Right cardiac atrium (tissue), 5 donors: Measurements from ENCODE around the gene LRRC27. TPM values are rescaled to one million over a fixed set of nuclear protein-coding genes. Genes with fewer than 3 reads are reported as not detected.
"Not testable (repeated sequence)": the region's sequence is repeated elsewhere in the genome, so short reads cannot be mapped to it uniquely, and the experiment has no call there.

Experiments used
- ATAC-seq, 2 donors: fragments of 200-7000 bp; cut with Tn5 transposase; one replicate each; pipeline versions ENCODE4 v1.8.0 to v1.9.1; 2020; ENCODE audit warnings: moderate library complexity in 2 of 2, mild to moderate bottlenecking in 1 of 2
- DNase-seq, 3 donors: peaks; one replicate each; pipeline ENCODE4 v3.0.0-alpha.2; 2020
- H3K27ac ChIP-seq: one replicate; pipeline ENCODE4 v1.5.1; 2013; ENCODE audit warnings: mild to moderate bottlenecking, low read length, control low read depth, moderate library complexity
- H3K27me3 ChIP-seq: one replicate; pipeline ENCODE4 v1.6.1; 2013; ENCODE audit not compliant: control insufficient read depth, insufficient read depth
- H3K4me1 ChIP-seq: one replicate; pipeline ENCODE4 v1.6.1; 2013; ENCODE audit warnings: low read length; ENCODE audit not compliant: control insufficient read depth, insufficient read depth
- H3K4me3 ChIP-seq: one replicate; pipeline ENCODE4 v1.5.1; 2013; ENCODE audit warnings: low read length, control low read depth
- H3K9me3 ChIP-seq: one replicate; pipeline ENCODE4 v1.6.1; 2013; ENCODE audit warnings: low read length; ENCODE audit not compliant: control insufficient read depth
- WGBS: extraction: QIAGEN DNeasy Blood & Tissue Kit; methylation state at CpG from one replicate; pipeline ENCODE4 v1.1.7; 2013; 5-methylcytosine and 5-hydroxymethylcytosine counted together
- intact Hi-C, 4 donors: fragments of 100-400 bp; cut with DNase I; formaldehyde crosslinking; loops; one replicate each; pipeline versions ENCODE4 v1.11.0 to v1.14.0; 2022 to 2023
- polyA plus RNA-seq: library from polyadenylated mRNA; stranded (reverse); fragments of 200-250 nt; gene quantifications from one replicate; pipeline ENCODE4 v1.2.3, GENCODE V29; 2013
- total RNA-seq, 4 donors: library from RNA; stranded (reverse); fragmentation: NEBNext Ultra II Directional; extraction: Animal tissue kit (Norgen Biotek cat#: 25700); gene quantifications; one replicate each; pipeline ENCODE4 v1.2.1, GENCODE V29; 2021
- donor health status: healthy with polysubstance abuse.
- donor health status: DM: no; HTN: yes; CAD: no.
- donor health status: DM: no; HTN: no; CAD: no.
- donor health status: DM: no; HTN: yes; CAD: no; lungs with severe emphysema.
- donor health status: DM: yes; HTN: yes; CAD: no.

Gene LRRC27
- total and polyA plus RNA-seq, 5 donors, result 3.7 to 9.3 (median 5.7) TPM

DNA sequence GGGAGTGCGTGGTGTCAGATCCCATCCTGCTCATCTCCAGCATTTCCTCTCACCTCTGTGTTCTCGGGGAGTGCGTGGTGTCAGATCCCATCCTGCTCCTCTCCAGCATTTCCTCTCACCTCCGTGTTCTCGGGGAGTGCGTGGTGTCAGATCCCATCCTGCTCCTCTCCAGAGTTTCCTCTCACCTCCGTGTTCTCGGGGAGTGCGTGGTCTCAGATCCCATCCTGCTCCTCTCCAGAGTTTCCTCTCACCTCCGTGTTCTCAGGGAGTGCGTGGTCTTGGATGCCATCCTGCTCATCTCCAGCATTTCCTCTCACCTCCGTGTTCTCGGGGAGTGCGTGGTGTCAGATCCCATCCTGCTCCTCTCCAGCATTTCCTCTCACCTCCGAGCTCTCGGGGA is 47.0 kb downstream of the LRRC27 start:
- H3K4me3 ChIP-seq, intact Hi-C loops, H3K9me3 ChIP-seq, ATAC-seq, H3K27ac ChIP-seq, H3K4me1 ChIP-seq, DNase-seq, H3K27me3 ChIP-seq: not testable (repeated sequence)
- WGBS, result 74% methylated on average over 16 of the region's 16 CpGs

DNA sequence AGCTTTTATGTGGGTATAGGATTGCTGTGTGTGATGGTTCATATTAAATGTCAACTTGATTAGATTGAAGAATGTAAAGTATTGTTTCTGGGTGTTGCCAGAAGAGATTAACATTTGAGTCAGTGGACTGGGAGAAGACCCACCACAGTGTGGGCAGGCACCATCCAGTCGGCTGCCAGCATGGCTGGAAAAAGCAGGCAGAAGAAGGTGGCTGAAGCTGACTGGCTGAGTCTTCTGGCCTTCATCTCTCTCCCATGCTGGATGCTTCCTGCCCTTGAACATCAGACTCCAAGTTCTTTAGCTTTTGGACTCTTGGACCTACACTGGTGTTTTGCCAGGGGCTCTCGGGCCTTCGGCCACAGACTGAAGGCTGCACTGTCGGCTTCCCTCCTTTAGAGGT is 49.0 kb downstream of the LRRC27 start:
- WGBS, result 98% methylated on average over 4 of the region's 4 CpGs
- ATAC-seq, H3K27me3 ChIP-seq, DNase-seq, H3K4me3 ChIP-seq, H3K9me3 ChIP-seq, H3K4me1 ChIP-seq, H3K27ac ChIP-seq: not testable (repeated sequence)
- intact Hi-C loops, result loop anchor here in 1 of 4 donors (5.0 to 10.0 kb wide), 2 partner anchors 76 to 264 kb away; no protein-coding TSS in a partner anchor

DNA sequence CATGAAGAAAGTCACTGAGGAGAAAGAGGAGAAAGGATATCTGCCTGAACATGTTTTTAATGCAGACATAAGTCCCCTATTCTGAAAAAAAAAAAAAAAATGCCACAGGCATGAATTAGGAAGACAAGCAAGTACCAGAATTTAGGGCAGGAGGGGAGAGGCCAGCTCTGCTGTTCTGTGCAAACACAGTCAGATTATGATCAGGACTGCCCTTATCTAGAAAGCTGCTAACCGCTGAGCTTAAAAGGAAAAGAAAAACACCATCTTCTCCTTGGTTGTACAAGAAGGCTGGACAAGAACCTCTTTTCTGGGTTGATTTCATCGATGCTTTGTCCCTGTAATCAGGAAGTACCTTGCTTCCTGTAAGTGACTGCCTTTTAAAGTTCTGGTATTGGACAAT is 49.7 kb downstream of the LRRC27 start:
- DNase-seq (no peak), ATAC-seq (no peak)
- Histone ChIP-seq H3K9me3 (no peaks in the 10 kb centered on the region), H3K4me1 (no peaks in the 10 kb centered on the region), H3K4me3 (no peak overlapping the region), H3K27me3 (no peaks in the 10 kb centered on the region), H3K27ac (no peak overlapping the region)
- WGBS, result 62% methylated on average over 2 of the region's 2 CpGs
- intact Hi-C loops, result loop anchor here in 1 of 4 donors (5.0 to 10.0 kb wide), 2 partner anchors 76 to 263 kb away; no protein-coding TSS in a partner anchor

DNA sequence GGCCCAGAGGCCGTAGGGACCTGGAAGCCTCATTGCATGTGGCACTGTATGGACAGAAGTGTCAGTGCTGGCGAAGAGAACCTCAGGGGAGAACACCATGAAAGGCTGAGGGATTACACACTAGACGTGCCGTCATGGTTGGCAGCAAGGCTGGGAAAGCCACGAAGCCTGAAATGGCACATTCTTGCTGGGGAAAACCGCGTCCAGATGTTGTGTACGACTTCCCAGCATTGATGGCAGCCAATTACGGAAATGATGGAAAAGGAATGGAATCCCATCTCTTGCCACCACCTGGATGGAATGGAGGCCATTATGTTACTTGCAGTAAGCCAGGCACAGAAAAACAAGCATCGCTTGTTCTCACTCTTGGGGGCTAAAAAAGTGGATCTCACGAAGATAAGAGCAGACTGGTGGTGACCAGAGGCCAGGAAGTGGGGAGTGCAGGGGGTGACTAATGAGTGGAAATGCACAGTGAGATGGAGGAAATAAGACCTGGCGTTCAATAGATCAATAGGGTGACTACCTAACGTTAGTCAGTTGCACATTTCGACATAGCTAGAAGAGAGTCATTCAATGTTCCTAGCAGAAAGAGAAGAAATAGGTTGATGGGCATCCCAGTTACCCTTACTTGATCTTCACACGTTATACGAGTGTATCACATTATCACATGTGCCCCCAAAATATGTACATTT is 50.4 kb downstream of the LRRC27 start:
- no peaks in the 10 kb centered on the region for H3K27me3 ChIP-seq
- H3K9me3 ChIP-seq, result no peaks in the 10 kb centered on the region
- 83% methylated on average over 16 of the region's 16 CpGs for WGBS
- H3K4me3 ChIP-seq, result no peak overlapping the region
- intact Hi-C loops, result loop anchor here in 1 of 4 donors (5.0 to 10.0 kb wide), 2 partner anchors 75 to 262 kb away; no protein-coding TSS in a partner anchor
- no peak for ATAC-seq
- no peak for DNase-seq
- H3K4me1 ChIP-seq, result no peaks in the 10 kb centered on the region
- H3K27ac ChIP-seq, result no peak overlapping the region

DNA sequence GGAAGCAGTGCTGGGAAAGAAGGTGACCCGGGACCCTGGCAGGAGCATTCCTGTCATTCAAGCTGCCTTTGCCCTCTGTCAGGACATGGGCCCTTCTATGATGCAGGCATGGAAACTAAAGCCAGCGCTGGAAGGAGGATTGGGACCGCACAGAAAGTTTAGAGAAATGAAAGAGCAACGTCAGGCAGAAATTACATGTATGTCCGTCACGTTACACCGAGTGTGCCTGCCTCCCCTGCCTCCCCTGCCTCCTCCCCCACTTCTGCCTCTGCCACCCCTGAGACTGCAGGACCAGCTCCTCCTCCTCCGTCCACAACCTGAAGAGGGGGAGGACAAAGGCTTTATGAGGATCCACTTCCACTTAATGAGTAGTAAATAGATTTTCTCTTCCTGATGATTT is 51.1 kb downstream of the LRRC27 start:
- no peak overlapping the region for H3K27ac ChIP-seq
- WGBS, result 75% methylated on average over 8 of the region's 8 CpGs
- no peak overlapping the region for H3K4me3 ChIP-seq
- DNase-seq, result no peak
- no peaks in the 10 kb centered on the region for H3K27me3 ChIP-seq
- H3K9me3 ChIP-seq, result no peaks in the 10 kb centered on the region
- no peak for ATAC-seq
- no peaks in the 10 kb centered on the region for H3K4me1 ChIP-seq
- intact Hi-C loops, result loop anchor here in 1 of 4 donors (5.0 to 10.0 kb wide), 2 partner anchors 74 to 262 kb away; no protein-coding TSS in a partner anchor

DNA sequence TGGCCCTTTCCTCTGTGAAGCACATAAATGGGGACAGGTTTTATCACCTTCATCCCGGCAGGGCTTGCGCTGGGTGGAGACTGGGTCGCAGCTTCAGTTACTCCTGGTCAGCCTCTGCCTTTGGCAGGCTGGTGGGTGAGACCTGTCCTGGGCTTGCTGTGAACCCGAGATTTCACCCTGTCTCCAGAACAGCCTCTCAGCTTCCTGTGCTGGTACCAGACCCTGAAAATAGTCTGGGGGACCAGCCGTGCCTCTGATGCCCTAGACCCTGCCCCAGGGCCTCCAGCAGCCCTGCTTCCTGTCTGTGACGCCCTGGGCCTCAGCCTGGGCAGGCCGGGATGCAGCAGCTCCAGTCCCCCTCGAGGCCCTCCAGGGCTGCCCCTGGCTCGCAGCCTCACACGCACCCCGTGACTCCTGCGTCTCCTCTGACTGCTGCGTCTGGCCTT is 51.8 kb downstream of the LRRC27 start:
- Histone ChIP-seq H3K4me1 (no peaks in the 10 kb centered on the region), H3K9me3 (no peaks in the 10 kb centered on the region), H3K27me3 (no peaks in the 10 kb centered on the region), H3K4me3 (no peak overlapping the region), H3K27ac (no peak overlapping the region)
- ATAC-seq, result no peak
- WGBS, result 53% methylated on average over 13 of the region's 13 CpGs
- DNase-seq, result peak in 2 of 3 donors; percentile 8 to 42
- intact Hi-C loops, result loop anchor here in 1 of 4 donors (5.0 to 10.0 kb wide), 2 partner anchors 74 to 261 kb away; no protein-coding TSS in a partner anchor

DNA sequence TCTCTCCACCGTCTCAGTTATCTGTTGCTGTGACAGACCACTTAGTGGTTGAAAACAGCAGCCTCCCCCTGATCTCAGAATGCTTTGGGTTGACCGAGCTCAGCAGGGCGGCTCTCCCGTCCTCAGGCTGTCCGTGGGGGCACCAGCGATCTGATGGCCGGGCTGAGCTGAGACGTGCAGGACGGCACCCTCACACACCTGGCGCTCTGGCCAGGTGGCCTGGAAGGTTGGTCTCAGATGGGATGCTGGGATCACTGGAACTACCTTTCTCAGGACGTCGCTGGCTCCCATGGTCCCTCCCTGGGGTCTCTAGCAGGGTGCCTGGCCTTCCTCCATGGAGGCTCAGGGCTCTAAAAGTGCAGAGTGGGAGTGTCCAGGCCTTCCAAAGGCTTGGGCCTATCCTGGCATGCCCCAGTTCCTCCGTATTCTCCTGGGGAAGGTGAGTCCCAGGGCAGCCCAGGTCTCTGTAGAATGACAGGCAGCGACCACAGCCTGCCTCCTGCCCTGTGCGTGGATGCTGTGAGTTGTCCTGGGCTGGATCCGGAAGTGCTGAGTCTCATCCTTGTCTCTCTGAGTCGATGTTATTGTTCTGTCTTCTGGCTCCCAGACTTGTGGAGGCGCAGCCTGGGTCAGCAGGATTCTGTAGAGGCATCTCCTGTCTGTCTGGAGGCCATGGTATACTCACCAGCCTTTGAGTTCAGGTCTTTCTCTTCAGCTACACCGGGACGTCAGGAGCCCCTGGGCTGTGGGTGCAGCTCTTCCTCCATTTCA is 52.8 kb downstream of the LRRC27 start:
- DNase-seq (peak in 1 of 3 donors; percentile 33), ATAC-seq (no peak)
- Histone ChIP-seq H3K27me3 (no peaks in the 10 kb centered on the region), H3K9me3 (no peaks in the 10 kb centered on the region), H3K4me3 (no peak overlapping the region), H3K4me1 (no peaks in the 10 kb centered on the region), H3K27ac (no peak overlapping the region)
- 86% methylated on average over 20 of the region's 20 CpGs for WGBS
- intact Hi-C loops, result loop anchor here in 2 of 4 donors (5.0 to 10.0 kb wide), 3 partner anchors 67 to 260 kb away; no protein-coding TSS in a partner anchor

DNA sequence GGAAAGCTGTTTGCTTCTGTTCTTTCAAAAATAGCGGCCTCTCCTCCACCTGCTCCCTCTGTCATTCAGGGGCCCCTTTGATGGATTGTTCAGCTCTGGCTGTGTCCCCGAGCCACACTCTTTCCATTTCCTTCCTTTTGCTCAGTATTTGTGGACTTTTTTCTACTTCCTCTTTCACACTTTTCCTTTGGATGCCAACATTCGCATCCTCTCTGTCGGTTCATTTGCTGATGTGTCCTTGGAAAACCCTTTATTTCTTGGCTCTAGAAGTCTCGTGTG is 53.3 kb downstream of the LRRC27 start:
- DNase-seq, result no peak
- Histone ChIP-seq H3K4me3 (no peak overlapping the region), H3K4me1 (no peaks in the 10 kb centered on the region), H3K27me3 (no peaks in the 10 kb centered on the region), H3K27ac (no peak overlapping the region), H3K9me3 (no peaks in the 10 kb centered on the region)
- no peak for ATAC-seq
- intact Hi-C loops, result loop anchor here in 2 of 4 donors (5.0 to 10.0 kb wide), 2 partner anchors 67 to 259 kb away; no protein-coding TSS in a partner anchor
- WGBS, result 51% methylated on average over 5 of the region's 5 CpGs

DNA sequence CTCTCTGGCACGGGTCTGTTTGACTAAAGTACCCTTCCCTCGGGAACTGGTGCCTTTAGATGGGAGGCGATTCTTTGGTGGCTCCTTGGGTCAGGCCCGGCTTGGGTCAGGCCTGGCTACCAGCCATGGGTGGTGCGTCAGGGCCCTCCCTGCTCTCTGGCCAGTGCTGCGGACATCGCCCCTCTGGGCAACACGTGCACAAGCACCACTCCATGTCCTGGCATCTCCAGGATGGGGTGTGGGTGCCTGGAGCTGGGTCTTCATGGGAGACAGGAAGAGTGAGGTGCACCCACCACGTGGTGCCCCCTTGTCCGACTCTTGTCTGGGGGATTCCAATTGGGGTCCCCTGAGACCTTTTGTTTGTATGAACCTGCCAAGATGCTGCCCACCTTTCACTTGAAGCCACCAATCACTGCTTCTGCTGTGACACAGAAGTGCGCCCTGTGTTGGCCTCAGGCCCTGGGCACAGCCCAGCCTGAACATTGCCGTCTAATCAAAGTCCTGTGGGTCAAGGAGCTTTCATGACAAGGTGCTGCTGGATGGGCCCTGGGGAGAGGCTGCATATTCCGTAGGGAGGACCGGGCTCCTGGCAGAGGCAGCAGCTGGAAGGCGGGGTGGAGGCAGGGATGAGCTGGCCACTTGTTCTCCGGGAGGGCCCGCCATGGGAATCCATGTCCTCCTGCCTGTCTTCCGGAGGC is 53.9 kb downstream of the LRRC27 start:
- Histone ChIP-seq H3K4me1 (no peaks in the 10 kb centered on the region), H3K4me3 (no peak overlapping the region), H3K27me3 (no peaks in the 10 kb centered on the region), H3K27ac (no peak overlapping the region), H3K9me3 (no peaks in the 10 kb centered on the region)
- peak; percentile 9 to 33 for ATAC-seq
- DNase-seq, result peak in 2 of 3 donors; percentile 15 to 45
- WGBS, result 77% methylated on average over 18 of the region's 18 CpGs
- intact Hi-C loops, result loop anchor here in 3 of 4 donors (2.0 to 10.0 kb wide), 3 partner anchors 66 to 259 kb away; no protein-coding TSS in a partner anchor

DNA sequence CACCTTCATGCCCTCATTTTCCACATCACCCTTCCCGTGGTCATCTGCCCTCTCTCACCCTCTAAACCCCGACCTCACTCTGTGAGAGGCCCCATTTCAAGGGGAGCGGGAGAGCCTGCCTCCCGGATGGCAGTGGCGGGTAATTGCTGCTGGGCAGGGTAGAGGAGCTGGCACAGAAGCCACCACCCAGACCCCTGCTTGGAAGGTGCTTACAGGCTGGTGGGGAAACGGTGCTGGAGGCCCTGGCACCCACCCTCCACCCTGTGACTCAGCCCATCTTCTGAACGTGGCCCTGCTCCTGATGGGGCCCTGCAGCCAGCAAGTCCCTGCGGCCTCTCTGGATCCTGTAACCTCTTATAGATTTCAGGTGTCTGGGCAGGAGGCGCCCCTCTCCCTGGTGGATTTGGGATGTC is 54.4 kb downstream of the LRRC27 start:
- no peaks in the 10 kb centered on the region for H3K27me3 ChIP-seq
- no peaks in the 10 kb centered on the region for H3K4me1 ChIP-seq
- ATAC-seq, result peak; percentile 3 to 11
- peak in 1 of 3 donors; percentile 6 for DNase-seq
- intact Hi-C loops, result loop anchor here in 3 of 4 donors (2.0 to 10.0 kb wide), 3 partner anchors 66 to 258 kb away; no protein-coding TSS in a partner anchor
- WGBS, result 79% methylated on average over 9 of the region's 9 CpGs
- no peak overlapping the region for H3K4me3 ChIP-seq
- H3K9me3 ChIP-seq, result no peaks in the 10 kb centered on the region
- H3K27ac ChIP-seq, result no peak overlapping the region
